Hypothalamus (tissue), 51 donors: Measurements from ENCODE around the gene P2RX5.
"Not testable (repeated sequence)": the region's sequence is repeated elsewhere in the genome, so short reads cannot be mapped to it uniquely, and the experiment has no call there.

Experiments
- DNase-seq, 51 donors: peaks; one replicate each; lab custom pipeline; 2025; lab: John Stamatoyannopoulos, UW

Gene P2RX5

GRCh38 chr17:3715296-3715695 lies 19.3 kb upstream of the P2RX5 start:
- DNase-seq: no peak

DNA sequence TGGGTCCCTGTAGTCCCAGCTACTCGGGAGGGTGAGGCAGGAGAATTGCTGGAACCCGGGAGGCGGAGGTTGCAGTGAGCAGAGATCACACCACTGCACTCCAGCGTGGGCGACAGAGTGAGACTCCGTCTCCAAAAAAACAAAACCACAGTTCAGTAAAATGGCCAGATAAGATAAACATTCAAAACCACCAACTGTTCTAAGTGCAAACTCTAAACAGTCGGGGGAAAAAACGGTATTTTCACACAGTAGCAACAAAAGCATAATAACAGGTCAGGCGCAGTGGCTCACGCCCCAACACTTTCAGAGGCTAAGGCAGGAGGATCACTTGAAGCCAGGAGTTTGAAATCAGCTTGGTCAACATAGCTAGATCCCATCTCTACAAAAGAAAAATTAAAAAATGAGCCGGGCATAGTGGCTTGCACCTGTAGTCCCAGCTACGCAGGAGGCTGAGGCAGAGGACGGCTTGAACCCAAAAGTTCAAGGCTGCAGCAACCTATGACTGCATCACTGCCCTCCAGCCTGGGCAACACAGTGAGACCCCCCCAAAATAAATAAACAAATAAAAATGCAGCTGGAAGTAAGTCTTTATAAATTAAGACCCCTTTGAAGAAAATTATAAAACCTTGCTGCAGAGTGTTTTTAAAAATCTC lies 17.0 kb upstream of the P2RX5 start:
- DNase-seq: no peak

- DNase-seq: no peak
Measured at GRCh38 chr17:3710951-3711383, 15.0 kb upstream of the P2RX5 start.

GRCh38 chr17:3708366-3708765 lies 12.4 kb upstream of the P2RX5 start:
- no peak for DNase-seq

DNA sequence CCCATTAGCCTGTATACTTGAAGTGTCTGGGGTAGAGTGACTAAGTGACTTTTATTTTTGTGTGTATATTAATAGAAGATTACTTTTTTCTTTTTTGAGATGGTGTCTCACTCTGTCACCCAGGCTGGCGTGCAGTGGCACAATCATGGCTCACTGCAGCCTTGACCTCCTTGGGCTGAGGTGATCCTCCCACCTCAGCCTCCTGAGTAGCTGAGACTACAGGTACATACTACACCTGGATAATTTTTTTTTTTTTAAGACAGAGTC lies 9.7 kb upstream of the P2RX5 start:
- not testable (repeated sequence) for DNase-seq

GRCh38 chr17:3704931-3705717 lies 9.2 kb upstream of the P2RX5 start:
- DNase-seq: no peak

GRCh38 chr17:3702041-3702539 lies 6.1 kb upstream of the P2RX5 start:
- not testable (repeated sequence) for DNase-seq

DNA sequence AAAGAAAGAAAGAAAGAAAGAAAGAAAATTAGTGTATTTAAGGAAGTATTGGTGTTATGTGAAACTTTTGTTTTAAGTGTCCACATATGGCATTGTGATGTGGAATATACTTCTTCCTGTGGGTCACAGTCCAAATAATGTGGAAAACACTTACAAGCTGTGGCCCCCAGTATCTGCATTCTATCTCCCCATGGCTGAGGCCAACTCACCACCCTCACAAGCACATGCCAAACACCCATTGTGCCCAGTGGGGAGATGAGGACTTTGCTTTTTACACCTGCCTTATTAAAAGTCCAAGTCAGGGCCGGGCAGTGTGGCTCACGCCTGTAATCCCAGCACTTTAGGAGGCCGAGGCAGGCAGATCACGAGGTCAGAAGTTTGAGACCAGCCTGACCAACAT lies 4.0 kb upstream of the P2RX5 start:
- DNase-seq: no peak

DNA sequence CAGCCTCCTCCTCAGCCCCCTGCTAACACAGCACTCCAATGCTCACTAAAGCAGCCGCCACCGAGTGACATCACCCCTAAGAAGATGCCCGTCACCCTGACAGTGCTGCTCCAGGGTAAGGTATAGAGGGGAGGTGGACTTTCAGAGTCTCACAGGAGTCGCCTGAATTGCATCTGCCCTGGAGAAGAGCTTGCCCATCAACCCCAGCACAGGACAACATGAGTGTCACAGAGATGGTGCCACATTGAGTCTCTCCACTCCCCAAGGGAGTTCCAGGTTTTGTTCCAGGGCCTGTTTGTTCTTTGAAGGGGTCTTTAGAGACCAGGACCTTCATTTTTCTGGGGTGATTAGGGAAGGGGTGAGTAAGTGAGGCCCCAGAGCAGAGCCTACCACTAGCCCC lies 2.2 kb upstream of the P2RX5 start:
- no peak for DNase-seq

DNA sequence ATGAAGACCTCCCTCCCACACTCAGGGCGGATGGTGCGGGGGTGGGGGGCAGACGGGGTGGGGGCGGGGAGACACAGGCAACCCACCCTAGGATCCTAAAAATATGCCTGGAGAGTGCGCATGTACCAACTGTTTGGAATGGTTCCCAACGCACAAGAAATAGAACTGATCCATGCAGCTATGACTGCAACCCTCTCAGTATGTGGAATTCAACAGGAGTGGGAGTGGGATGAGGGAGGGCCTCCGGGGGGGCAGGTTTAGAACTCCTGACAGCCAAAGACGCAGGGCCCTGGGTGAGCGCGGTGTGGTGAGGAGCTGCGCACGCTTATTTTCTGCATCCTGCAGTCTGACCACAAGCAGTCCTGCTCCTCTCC lies 1.1 kb upstream of the P2RX5 start:
- DNase-seq: peak in 1 of 51 donors; percentile 45

GRCh38 chr17:3695129-3695722 lies 729 bp downstream of the P2RX5 start:
- DNase-seq: no peak

GRCh38 chr17:3693829-3694231 lies 2.1 kb downstream of the P2RX5 start:
- no peak for DNase-seq

DNA sequence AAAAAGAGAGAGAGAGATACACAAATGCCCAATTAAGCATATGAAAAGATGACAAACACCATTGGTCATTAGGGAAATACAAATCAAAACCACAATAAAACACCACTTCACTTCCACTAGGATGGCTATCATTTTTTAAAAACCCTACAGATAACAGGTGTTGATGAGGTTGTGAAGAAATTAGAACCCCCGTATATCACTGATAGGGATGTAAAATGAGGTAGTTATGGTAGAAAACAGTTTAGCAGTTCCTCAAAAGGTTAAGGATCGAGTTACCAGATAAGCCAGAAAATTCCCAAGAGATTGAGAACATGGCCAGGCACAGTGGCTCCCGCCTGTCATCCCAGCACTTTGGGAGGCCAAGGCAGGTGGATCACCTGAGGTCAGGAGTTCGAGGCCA lies 2.8 kb downstream of the P2RX5 start:
- DNase-seq: no peak

DNA sequence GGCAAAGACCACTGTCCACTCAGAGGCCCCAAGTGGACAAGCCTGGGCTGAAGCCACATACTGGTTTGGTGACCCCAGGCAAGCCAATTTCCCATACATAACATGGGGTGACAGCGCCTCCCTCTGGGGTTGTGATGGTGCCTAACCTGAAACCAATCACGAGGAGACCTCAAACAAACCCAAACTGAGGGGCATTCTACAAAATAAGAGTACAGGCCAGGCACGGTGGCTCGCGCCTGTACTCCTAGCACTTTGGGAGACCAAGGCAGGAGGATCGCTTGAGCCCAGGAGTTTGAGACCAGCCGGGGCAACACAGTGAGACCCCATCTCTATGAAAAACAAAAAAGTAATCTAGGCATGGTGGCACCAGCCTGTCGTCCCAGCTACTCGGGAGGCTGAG lies 3.6 kb downstream of the P2RX5 start:
- no peak for DNase-seq

DNA sequence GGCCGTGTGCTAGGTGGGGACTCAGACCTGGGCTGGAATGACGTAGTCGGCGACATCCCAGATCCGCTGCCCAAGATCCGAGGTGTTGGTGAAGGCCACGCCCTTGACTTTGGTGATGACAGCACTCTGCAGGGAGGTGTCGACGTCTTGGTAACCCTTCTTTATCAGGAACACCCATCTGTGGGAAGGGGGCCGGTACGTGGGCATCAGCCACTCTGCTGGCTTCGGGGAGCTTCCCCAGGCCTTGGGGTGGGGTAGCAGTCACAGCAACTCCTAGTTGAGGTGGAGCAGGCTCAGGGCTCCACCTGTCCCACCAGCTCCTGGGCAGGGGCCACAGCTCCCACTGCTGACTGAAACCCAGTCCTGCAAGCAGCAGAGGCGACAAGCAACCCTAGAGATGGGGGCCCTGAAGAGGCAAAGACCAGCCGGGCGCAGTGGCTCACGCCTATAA lies 4.3 kb downstream of the P2RX5 start:
- no peak for DNase-seq

DNA sequence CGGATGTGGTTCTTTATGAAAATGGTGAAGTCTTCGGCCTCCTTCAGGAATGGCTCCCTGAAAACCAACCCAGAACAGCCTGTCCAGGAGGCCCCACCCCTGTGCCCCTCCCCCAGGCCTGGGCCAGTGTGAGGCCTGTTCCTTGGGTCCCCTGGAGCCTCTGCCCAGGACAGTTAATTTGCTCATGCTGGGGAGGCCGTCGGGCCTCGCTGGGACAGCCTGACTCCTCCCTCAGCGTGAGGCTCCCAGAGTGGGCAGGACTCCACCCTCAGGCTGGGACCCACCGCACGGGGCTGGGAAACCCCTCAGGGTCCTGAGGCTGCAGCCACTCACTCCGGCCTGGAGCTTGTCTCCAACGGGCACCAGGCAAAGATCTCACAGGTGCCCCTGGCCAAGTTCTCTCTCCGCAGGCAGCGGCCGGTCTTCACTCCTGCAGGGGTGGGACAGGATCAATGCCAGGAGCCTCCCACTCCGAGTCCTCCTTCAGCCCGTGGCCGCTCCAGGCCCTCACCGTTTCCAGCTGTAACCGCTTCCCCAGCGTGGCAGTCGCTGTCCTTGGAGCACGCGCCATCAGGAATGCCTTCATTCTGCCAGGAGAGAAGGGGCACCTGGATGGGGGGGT lies 5.8 kb downstream of the P2RX5 start:
- no peak for DNase-seq

- no peak for DNase-seq
Measured at GRCh38 chr17:3689262-3690093, 6.5 kb downstream of the P2RX5 start.

GRCh38 chr17:3688852-3689261 lies 7.1 kb downstream of the P2RX5 start:
- no peak for DNase-seq

GRCh38 chr17:3688027-3688553 lies 7.9 kb downstream of the P2RX5 start:
- DNase-seq: peak in 1 of 51 donors; percentile 18

- DNase-seq: no peak
Measured at GRCh38 chr17:3685174-3685573, 10.8 kb downstream of the P2RX5 start.
